Gastrocnemius medialis (tissue), 4 donors: Measurements from ENCODE around the gene PPP1R13L. TPM values are rescaled to one million over a fixed set of nuclear protein-coding genes. Genes with fewer than 3 reads are reported as not detected.

Experiments
- ATAC-seq, 2 donors: fragments of 150-250 bp; one replicate each; pipeline ENCODE4 v1.9.1; 2016
- DNase-seq, 2 donors: peaks; one replicate each; pipeline ENCODE4 v3.0.0-alpha.2; 2019
- H3K27ac ChIP-seq, 4 donors: fragments of 200-600 bp; sonication (generic); 1 replicate in 1 of 4; 2 replicates in 3 of 4; pipeline ENCODE4 v1.5.1; 2016 to 2018; ENCODE audit warnings: mild to moderate bottlenecking in 2 of 4, moderate library complexity in 1 of 4
- H3K27me3 ChIP-seq, 3 donors: fragments of 200-600 bp; sonication (generic) in 2 of 3; 1 replicate in 1 of 3; 2 replicates in 2 of 3; pipeline versions ENCODE4 v1.5.1 to v1.6.0; 2016 to 2019; ENCODE audit warnings: mild to moderate bottlenecking in 1 of 3, moderate library complexity in 1 of 3
- H3K36me3 ChIP-seq, 2 donors: fragments of 200-600 bp; sonication (generic) in 1 of 2; one replicate each; pipeline ENCODE4 v1.5.1; 2017 to 2018
- H3K4me1 ChIP-seq, 2 donors: fragments of 200-600 bp; sonication (generic) in 1 of 2; one replicate each; pipeline ENCODE4 v1.5.1; 2016 to 2017; ENCODE audit warnings: mild to moderate bottlenecking in 2 of 2
- H3K4me3 ChIP-seq, 4 donors: fragments of 200-600 bp; sonication (generic) in 3 of 4; 1 replicate in 1 of 4; 2 replicates in 3 of 4; pipeline ENCODE4 v1.5.1; 2016 to 2019; ENCODE audit warnings: mild to moderate bottlenecking in 2 of 4
- H3K9me3 ChIP-seq, 3 donors: fragments of 200-600 bp; sonication (generic) in 2 of 3; 1 replicate in 1 of 3; 2 replicates in 2 of 3; pipeline ENCODE4 v1.5.1; 2016 to 2019
- CTCF ChIP-seq, 5 experiments: fragments of 450-650 bp in 3 of 5; fragments of 200-600 bp in 2 of 5; sonication (generic) in 2 of 5; IDR thresholded peaks in 4 of 5; conservative IDR thresholded peaks in 1 of 5; 1 replicate in 4 of 5; 2 replicates in 1 of 5; pipeline ENCODE4 v1.5.1; 2016 to 2019; ENCODE audit warnings: antibody characterized with exemption in 5 of 5, mild to moderate bottlenecking in 3 of 5, moderate library complexity in 3 of 5
- POLR2A ChIP-seq, 2 donors: fragments of 450-650 bp; IDR thresholded peaks; one replicate each; pipeline ENCODE4 v1.6.1; 2017; ENCODE audit warnings: antibody characterized with exemption in 2 of 2, mild to moderate bottlenecking in 2 of 2, moderate library complexity in 2 of 2
- in situ Hi-C, 4 donors: fragments of 200-750 bp; cut with MboI; loops; one replicate each; pipeline versions ENCODE4 v1.15.0 to v1.8.0; 2017; ENCODE audit warnings: low sequenced_read_pairs in 4 of 4
- intact Hi-C: fragments of 100-400 bp; cut with DNase I; formaldehyde crosslinking; loops from one replicate; pipeline ENCODE4 v1.15.1; 2023; ENCODE audit warnings: low total_unique reads
- total RNA-seq, 4 donors: library from RNA; depleted of rRNA; stranded (reverse); fragments of >200 nt; gene quantifications; one replicate each; pipeline versions ENCODE4 v1.1.0 to v1.2.3, GENCODE V29; 2016

The PPP1R13L gene
- total RNA-seq, 4 donors from 2014 or later, result 1.1 to 6.9 (median 1.5) TPM

DNA sequence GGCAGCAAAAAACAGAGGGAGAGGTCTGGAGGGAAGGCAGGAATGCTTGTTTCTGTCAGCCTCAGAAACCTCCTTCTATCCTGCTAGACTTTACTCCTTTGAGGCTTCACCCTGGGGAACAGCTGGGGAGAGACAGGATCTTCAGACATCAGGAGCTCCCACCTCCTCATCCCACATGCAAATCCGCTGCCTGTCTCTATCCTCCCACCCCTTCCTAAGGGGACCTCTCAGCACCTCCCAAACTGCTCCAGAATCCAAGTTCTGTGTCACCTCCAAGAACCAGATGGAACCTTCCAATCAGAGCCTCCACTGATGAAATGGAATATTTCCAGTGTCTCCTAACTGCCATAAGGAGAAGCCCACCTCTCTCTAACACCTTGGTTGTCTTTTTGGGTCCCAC lies 24.8 kb downstream of the PPP1R13L start:
- no peaks in the 10 kb centered on the region for H3K36me3 ChIP-seq
- TF ChIP-seq CTCF (IDR thresholded peaks at IDR 0.05 in 4 of 5, conservative IDR thresholded peaks at IDR 0.05 in 1 of 5), result no peak
- TF ChIP-seq POLR2A (IDR thresholded peaks at IDR 0.05), result no peak
- H3K4me1 ChIP-seq, result no peaks in the 10 kb centered on the region
- no peaks in the 10 kb centered on the region for H3K9me3 ChIP-seq
- ATAC-seq (no peak), DNase-seq (no peak)
- H3K4me3 ChIP-seq, result no peak overlapping the region
- in situ Hi-C loops, result no loop called here
- no peak overlapping the region for H3K27ac ChIP-seq
- intact Hi-C loops, result no loop called here
- peaks cover 6 to 7% (median 7%) of the 10 kb centered on the region in 3 donors for H3K27me3 ChIP-seq

- DNase-seq, result peak in 1 of 2 donors; percentile 46
- Histone ChIP-seq H3K36me3 (no peaks in the 10 kb centered on the region), H3K9me3 (no peaks in the 10 kb centered on the region), H3K27me3 (no peaks in the 10 kb centered on the region), H3K27ac (peak overlapping the region in 1 of 4 donors; percentile 58), H3K4me3 (no peak overlapping the region), H3K4me1 (no peaks in the 10 kb centered on the region)
- ATAC-seq, result peak; percentile 36 to 70
- intact Hi-C loops (no loop called here), in situ Hi-C loops (no loop called here)
- TF ChIP-seq POLR2A (IDR thresholded peaks at IDR 0.05) (no peak), CTCF (IDR thresholded peaks at IDR 0.05 in 4 of 5, conservative IDR thresholded peaks at IDR 0.05 in 1 of 5) (no peak)
These were observed 28.7 kb downstream of the PPP1R13L start for GRCh38 chr19:45376045-45376724.

DNA sequence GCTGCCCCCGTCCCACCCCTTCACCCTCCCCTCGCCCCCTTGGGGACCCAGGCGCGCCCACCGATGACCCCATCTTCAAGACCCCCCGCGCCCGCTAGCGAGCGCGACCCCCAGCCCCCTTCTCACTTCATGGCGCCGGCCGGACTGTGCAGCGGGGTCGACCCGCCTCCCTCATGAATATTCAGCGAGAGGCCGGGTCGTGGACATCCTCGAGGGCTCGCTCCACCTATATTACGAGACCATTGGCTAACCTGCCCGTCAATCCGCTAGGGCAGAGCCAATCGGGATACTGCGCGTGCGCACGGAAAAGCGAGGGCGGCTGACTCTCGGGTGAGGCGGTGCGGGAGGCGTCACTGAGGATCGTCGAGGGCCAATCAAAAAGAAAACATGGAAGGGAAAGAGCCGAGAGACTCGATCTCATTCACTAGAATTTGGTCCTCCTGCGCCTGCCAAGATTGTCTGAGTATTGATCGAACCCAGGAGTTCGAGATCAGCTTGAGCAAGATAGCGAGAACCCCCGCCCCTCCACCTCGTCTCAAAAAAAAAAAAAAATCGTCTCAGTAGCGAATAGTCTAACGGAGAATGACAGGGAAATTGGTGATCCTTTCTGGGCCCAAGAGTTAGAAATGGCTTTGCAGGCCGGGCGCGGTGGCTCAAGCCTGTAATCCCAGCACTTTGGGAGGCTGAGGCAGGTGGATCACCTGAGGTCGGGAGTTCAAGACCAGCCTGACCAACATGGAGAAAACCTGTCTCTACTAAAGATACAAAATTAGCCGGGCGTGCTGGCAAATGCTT lies 34.3 kb downstream of the PPP1R13L start, which contains the start of gene ERCC2:
TSS of gene ERCC2 (minus strand) at position 164 of the 795 bp plus-strand sequence. CDS start at position 131, 33 bp downstream.
- Histone ChIP-seq H3K4me1 (peaks cover 0 to 15% of the 10 kb centered on the region in 2 donors), H3K9me3 (no peaks in the 10 kb centered on the region), H3K27ac (peak within 1 kb of the TSS; percentile 76 to 87 (median 81)), H3K27me3 (no peaks in the 10 kb centered on the region), H3K4me3 (peak within 1 kb of the TSS; percentile 74 to 98 (median 94)), H3K36me3 (no peaks in the 10 kb centered on the region)
- intact Hi-C loops, result loop anchor here (2.0 kb wide), 1 partner anchor 34 kb away; the partner anchor contains the start of gene PPP1R13L
- ATAC-seq, result peak; percentile 100
- in situ Hi-C loops, result no loop called here
- DNase-seq, result peak; percentile 98 to 99
- TF ChIP-seq CTCF (IDR thresholded peaks at IDR 0.05 in 4 of 5, conservative IDR thresholded peaks at IDR 0.05 in 1 of 5), result no peak
- no peak for TF ChIP-seq POLR2A (IDR thresholded peaks at IDR 0.05)

DNA sequence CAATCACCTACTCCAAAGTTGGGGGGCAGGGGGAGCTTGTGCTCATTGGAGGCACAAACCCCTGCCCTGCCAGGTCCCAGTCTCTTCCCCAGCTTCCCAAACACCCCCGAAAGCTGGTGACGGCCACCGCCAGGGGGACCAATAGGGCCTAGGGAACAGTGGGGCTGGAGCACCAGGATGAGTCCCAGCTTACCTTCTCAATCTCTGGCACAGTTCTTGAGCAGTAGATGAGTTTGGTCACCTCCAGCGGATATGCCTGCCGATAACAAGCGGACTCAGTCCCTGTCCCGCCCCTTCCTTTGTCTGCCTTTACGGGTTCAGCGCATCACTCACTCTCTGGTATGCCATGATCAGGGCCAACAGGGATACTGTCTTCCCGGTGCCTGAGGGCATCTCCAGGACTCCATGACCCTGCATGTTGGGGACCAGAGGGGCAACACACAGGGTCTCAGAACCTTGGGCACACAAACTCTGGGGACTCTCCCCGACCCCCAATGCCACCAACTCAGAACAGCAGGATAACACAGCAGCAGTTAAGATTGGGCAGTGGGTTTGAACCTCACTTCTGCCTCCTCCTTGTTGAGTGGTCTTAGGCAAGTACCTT lies 36.0 kb downstream of the PPP1R13L start:
- in situ Hi-C loops (no loop called here), intact Hi-C loops (no loop called here)
- Histone ChIP-seq H3K4me1 (peaks cover 0 to 15% of the 10 kb centered on the region in 2 donors), H3K4me3 (no peak overlapping the region), H3K27me3 (no peaks in the 10 kb centered on the region), H3K36me3 (peaks cover 0 to 10% of the 10 kb centered on the region in 2 donors), H3K9me3 (no peaks in the 10 kb centered on the region), H3K27ac (no peak overlapping the region)
- ATAC-seq (no peak), DNase-seq (no peak)
- TF ChIP-seq CTCF (IDR thresholded peaks at IDR 0.05 in 4 of 5, conservative IDR thresholded peaks at IDR 0.05 in 1 of 5) (no peak), POLR2A (IDR thresholded peaks at IDR 0.05) (no peak)
